ENCODE measurements around the gene THRB.

The THRB gene

GRCh38 chr3:24273491-24273890 lies 221.2 kb downstream of the THRB start:
- CTCF ChIA-PET, result interaction anchor here (1.3 to 1.5 kb wide), 3 partner anchors 9 to 49 kb away, joined by 3 to 9 read pairs (median 3); no protein-coding TSS in a partner anchor

GRCh38 chr3:24272875-24273274 lies 221.8 kb downstream of the THRB start:
- ChIA-PET POLR2A (no interaction called here), CTCF (interaction anchor here (1.3 to 1.5 kb wide), 3 partner anchors 9 to 50 kb away, joined by 3 to 9 read pairs (median 3); no protein-coding TSS in a partner anchor)
- TF ChIP-seq CTCF (IDR thresholded peaks at IDR 0.05; ENCODE audit: control extremely low read depth, extremely low read depth, low read depth, missing control alignments), result no peak
- DNase-seq (ENCODE audit: extremely low spot score), result no peak

More at GRCh38 chr3:24273491-24273890, 221.2 kb downstream of the THRB start:
- POLR2A ChIA-PET, result no interaction called here
- no peak for TF ChIP-seq CTCF (IDR thresholded peaks at IDR 0.05; ENCODE audit: control extremely low read depth, extremely low read depth, low read depth, missing control alignments)
- no peak for DNase-seq (ENCODE audit: extremely low spot score)

GRCh38 chr3:24272408-24272807 lies 222.2 kb downstream of the THRB start:
- no peak for DNase-seq (ENCODE audit: extremely low spot score)
- ChIA-PET CTCF (interaction anchor here (1.3 to 1.5 kb wide), 2 partner anchors 20 to 50 kb away, joined by 3 read pairs; no protein-coding TSS in a partner anchor), POLR2A (no interaction called here)
- no peak for TF ChIP-seq CTCF (IDR thresholded peaks at IDR 0.05; ENCODE audit: control extremely low read depth, extremely low read depth, low read depth, missing control alignments)

GRCh38 chr3:24271228-24271627 lies 223.4 kb downstream of the THRB start:
- CTCF ChIA-PET, result interaction anchor here (1.0 kb wide), 1 partner anchor 25 kb away, joined by 3 read pairs; no protein-coding TSS in a partner anchor
- POLR2A ChIA-PET, result no interaction called here
- no peak for TF ChIP-seq CTCF (IDR thresholded peaks at IDR 0.05; ENCODE audit: control extremely low read depth, extremely low read depth, low read depth, missing control alignments)
- no peak for DNase-seq (ENCODE audit: extremely low spot score)

- POLR2A ChIA-PET, result no interaction called here
- CTCF ChIA-PET, result interaction anchor here (1.0 to 1.6 kb wide), 5 partner anchors 13 to 38 kb away, joined by 3 to 6 read pairs (median 4); no protein-coding TSS in a partner anchor
- no peak for DNase-seq (ENCODE audit: extremely low spot score)
- TF ChIP-seq CTCF (IDR thresholded peaks at IDR 0.05; ENCODE audit: control extremely low read depth, extremely low read depth, low read depth, missing control alignments), result no peak
Measured at GRCh38 chr3:24270744-24271143, 223.9 kb downstream of the THRB start.

- ChIA-PET POLR2A (no interaction called here), CTCF (interaction anchor here (1.3 to 1.6 kb wide), 4 partner anchors 12 to 38 kb away, joined by 3 to 6 read pairs (median 4); no protein-coding TSS in a partner anchor)
- DNase-seq (ENCODE audit: extremely low spot score), result no peak
- TF ChIP-seq CTCF (IDR thresholded peaks at IDR 0.05; ENCODE audit: control extremely low read depth, extremely low read depth, low read depth, missing control alignments), result no peak
Measured at GRCh38 chr3:24270204-24270691, 224.4 kb downstream of the THRB start.
